HEK293T (cell line): Measurements from ENCODE around the gene UBN1.

ENCODE experiments used
- ARNT ChIP-seq: fragments of 450-650 bp; IDR thresholded peaks from 2 replicates; pipeline ENCODE4 v1.6.1; 2017; ENCODE audit warnings: mild to moderate bottlenecking
- ELF4 ChIP-seq: fragments of 450-650 bp; IDR thresholded peaks from 2 replicates; pipeline ENCODE4 v1.6.1; 2017; ENCODE audit warnings: antibody characterized with exemption
- FOXK2 ChIP-seq: fragments of 450-650 bp; IDR thresholded peaks from 2 replicates; pipeline ENCODE4 v1.6.1; 2016; ENCODE audit warnings: mild to moderate bottlenecking
- HDGF ChIP-seq: fragments of 450-650 bp; IDR thresholded peaks from 2 replicates; pipeline ENCODE4 v1.6.1; 2017; ENCODE audit warnings: antibody characterized with exemption, borderline replicate concordance
- NFRKB ChIP-seq: fragments of 450-650 bp; IDR thresholded peaks from 2 replicates; pipeline ENCODE4 v1.6.1; 2016; ENCODE audit warnings: mild to moderate bottlenecking, moderate library complexity
- SP1 ChIP-seq: fragments of 450-650 bp; IDR thresholded peaks from 2 replicates; pipeline ENCODE4 v1.6.1; 2017
- TARDBP ChIP-seq: fragments of 450-650 bp; IDR thresholded peaks from 2 replicates; pipeline ENCODE4 v1.6.1; 2016
- ZNF384 ChIP-seq: fragments of 450-650 bp; IDR thresholded peaks from 2 replicates; pipeline ENCODE4 v1.6.1; 2016

GRCh38 chr16:4904942-4905615 is 57.8 kb downstream of the UBN1 start:
- no peak for TF ChIP-seq ELF4
- TF ChIP-seq TARDBP, result no peak
- TF ChIP-seq ARNT, result no peak
- TF ChIP-seq SP1, result no peak
- no peak for TF ChIP-seq NFRKB
- TF ChIP-seq FOXK2, result no peak
- TF ChIP-seq ZNF384, result no peak
- no peak for TF ChIP-seq HDGF
